Gastrocnemius medialis (tissue), 4 donors: ENCODE data around the gene MBD3L2. TPM values are rescaled to one million over a fixed set of nuclear protein-coding genes. Genes with fewer than 3 reads are reported as not detected.

Source experiments
- ATAC-seq, 2 donors: fragments of 150-250 bp; one replicate each; pipeline ENCODE4 v1.9.1; 2016
- DNase-seq, 2 donors: peaks; one replicate each; pipeline ENCODE4 v3.0.0-alpha.2; 2019
- H3K27ac ChIP-seq, 4 donors: fragments of 200-600 bp; sonication (generic); 1 replicate in 1 of 4; 2 replicates in 3 of 4; pipeline ENCODE4 v1.5.1; 2016 to 2018; ENCODE audit warnings: mild to moderate bottlenecking in 2 of 4, moderate library complexity in 1 of 4
- H3K27me3 ChIP-seq, 3 donors: fragments of 200-600 bp; sonication (generic) in 2 of 3; 1 replicate in 1 of 3; 2 replicates in 2 of 3; pipeline versions ENCODE4 v1.5.1 to v1.6.0; 2016 to 2019; ENCODE audit warnings: mild to moderate bottlenecking in 1 of 3, moderate library complexity in 1 of 3
- H3K36me3 ChIP-seq, 2 donors: fragments of 200-600 bp; sonication (generic) in 1 of 2; one replicate each; pipeline ENCODE4 v1.5.1; 2017 to 2018
- H3K4me1 ChIP-seq, 2 donors: fragments of 200-600 bp; sonication (generic) in 1 of 2; one replicate each; pipeline ENCODE4 v1.5.1; 2016 to 2017; ENCODE audit warnings: mild to moderate bottlenecking in 2 of 2
- H3K4me3 ChIP-seq, 4 donors: fragments of 200-600 bp; sonication (generic) in 3 of 4; 1 replicate in 1 of 4; 2 replicates in 3 of 4; pipeline ENCODE4 v1.5.1; 2016 to 2019; ENCODE audit warnings: mild to moderate bottlenecking in 2 of 4
- H3K9me3 ChIP-seq, 3 donors: fragments of 200-600 bp; sonication (generic) in 2 of 3; 1 replicate in 1 of 3; 2 replicates in 2 of 3; pipeline ENCODE4 v1.5.1; 2016 to 2019
- CTCF ChIP-seq, 5 experiments: fragments of 450-650 bp in 3 of 5; fragments of 200-600 bp in 2 of 5; sonication (generic) in 2 of 5; IDR thresholded peaks in 4 of 5; conservative IDR thresholded peaks in 1 of 5; 1 replicate in 4 of 5; 2 replicates in 1 of 5; pipeline ENCODE4 v1.5.1; 2016 to 2019; ENCODE audit warnings: antibody characterized with exemption in 5 of 5, mild to moderate bottlenecking in 3 of 5, moderate library complexity in 3 of 5
- POLR2A ChIP-seq, 2 donors: fragments of 450-650 bp; IDR thresholded peaks; one replicate each; pipeline ENCODE4 v1.6.1; 2017; ENCODE audit warnings: antibody characterized with exemption in 2 of 2, mild to moderate bottlenecking in 2 of 2, moderate library complexity in 2 of 2
- in situ Hi-C, 4 donors: fragments of 200-750 bp; cut with MboI; loops; one replicate each; pipeline versions ENCODE4 v1.15.0 to v1.8.0; 2017; ENCODE audit warnings: low sequenced_read_pairs in 4 of 4
- intact Hi-C: fragments of 100-400 bp; cut with DNase I; formaldehyde crosslinking; loops from one replicate; pipeline ENCODE4 v1.15.1; 2023; ENCODE audit warnings: low total_unique reads
- total RNA-seq, 4 donors: library from RNA; depleted of rRNA; stranded (reverse); fragments of >200 nt; gene quantifications; one replicate each; pipeline versions ENCODE4 v1.1.0 to v1.2.3, GENCODE V29; 2016

Gene MBD3L2
- total RNA-seq, 4 donors from 2014 or later, result not detected

- Histone ChIP-seq H3K9me3 (no peaks in the 10 kb centered on the region), H3K27me3 (no peaks in the 10 kb centered on the region), H3K27ac (peak overlapping the region; percentile 75 to 88 (median 83)), H3K4me1 (peaks cover 7 to 9% of the 10 kb centered on the region in 2 donors), H3K36me3 (peaks cover 3 to 34% of the 10 kb centered on the region in 2 donors), H3K4me3 (peak overlapping the region; percentile 26 to 99 (median 88))
- ATAC-seq (no peak), DNase-seq (no peak)
- in situ Hi-C loops (no loop called here), intact Hi-C loops (no loop called here)
- TF ChIP-seq POLR2A (IDR thresholded peaks at IDR 0.05) (no peak), CTCF (IDR thresholded peaks at IDR 0.05 in 4 of 5, conservative IDR thresholded peaks at IDR 0.05 in 1 of 5) (no peak)
Observed at GRCh38 chr19:7068599-7068998, 19.5 kb downstream of the MBD3L2 start.

- in situ Hi-C loops (no loop called here), intact Hi-C loops (loop anchor here (1.0 kb wide), 1 partner anchor 30 kb away; no protein-coding TSS in a partner anchor)
- ATAC-seq (peak; percentile 97), DNase-seq (peak; percentile 98)
- peaks cover 3 to 41% of the 10 kb centered on the region in 2 donors for H3K36me3 ChIP-seq
- peak within 1 kb of the TSS; percentile 82 to 99 (median 96) for H3K4me3 ChIP-seq
- peaks cover 7 to 9% of the 10 kb centered on the region in 2 donors for H3K4me1 ChIP-seq
- H3K27me3 ChIP-seq, result no peaks in the 10 kb centered on the region
- H3K9me3 ChIP-seq, result no peaks in the 10 kb centered on the region
- TF ChIP-seq POLR2A (IDR thresholded peaks at IDR 0.05) (peak; percentile 53 to 75), CTCF (IDR thresholded peaks at IDR 0.05 in 4 of 5, conservative IDR thresholded peaks at IDR 0.05 in 1 of 5) (no peak)
- peak within 1 kb of the TSS; percentile 75 to 88 (median 83) for H3K27ac ChIP-seq
Observed at GRCh38 chr19:7069042-7069903, 20.2 kb downstream of the MBD3L2 start, which contains the start of gene ZNF557. Gene ZNF557 (plus strand): TSS chr19:7069703. CDS start chr19:7075075, 5,372 bp downstream.

GRCh38 chr19:7069904-7070226, 20.7 kb downstream of the MBD3L2 start:
- Histone ChIP-seq H3K4me3 (peak overlapping the region; percentile 82 to 99 (median 96)), H3K4me1 (peaks cover 7 to 9% of the 10 kb centered on the region in 2 donors), H3K27me3 (no peaks in the 10 kb centered on the region), H3K36me3 (peaks cover 3 to 47% of the 10 kb centered on the region in 2 donors), H3K27ac (peak overlapping the region; percentile 75 to 88 (median 83)), H3K9me3 (no peaks in the 10 kb centered on the region)
- in situ Hi-C loops (no loop called here), intact Hi-C loops (loop anchor here (1.0 kb wide), 1 partner anchor 29 kb away; no protein-coding TSS in a partner anchor)
- ATAC-seq (peak in 1 of 2 donors; percentile 7), DNase-seq (no peak)
- TF ChIP-seq POLR2A (IDR thresholded peaks at IDR 0.05) (no peak), CTCF (IDR thresholded peaks at IDR 0.05 in 4 of 5, conservative IDR thresholded peaks at IDR 0.05 in 1 of 5) (no peak)

GRCh38 chr19:7072541-7072940, 23.4 kb downstream of the MBD3L2 start:
- TF ChIP-seq CTCF (IDR thresholded peaks at IDR 0.05 in 4 of 5, conservative IDR thresholded peaks at IDR 0.05 in 1 of 5) (no peak), POLR2A (IDR thresholded peaks at IDR 0.05) (no peak)
- peaks cover 7 to 9% of the 10 kb centered on the region in 2 donors for H3K4me1 ChIP-seq
- no peak for ATAC-seq
- no peak overlapping the region for H3K27ac ChIP-seq
- DNase-seq, result no peak
- no peaks in the 10 kb centered on the region for H3K27me3 ChIP-seq
- intact Hi-C loops, result no loop called here
- in situ Hi-C loops, result no loop called here
- H3K36me3 ChIP-seq, result peaks cover 6 to 74% of the 10 kb centered on the region in 2 donors
- H3K9me3 ChIP-seq, result peaks cover 0 to 7% (median 3%) of the 10 kb centered on the region in 3 donors
- no peak overlapping the region for H3K4me3 ChIP-seq
